ENCODE data around the gene ULBP2. TPM values are rescaled to one million over a fixed set of nuclear protein-coding genes. Genes with fewer than 3 reads are reported as not detected.

Gene ULBP2
- total and polyA plus RNA-seq, 2 of the 8 experiments (the other 6 are each of a cell fraction or from before 2014, with no cell fraction given) = 0.05 TPM; not detected in 1

- Histone ChIP-seq H3K23ac (ENCODE audit: insufficient read length) (no peak overlapping the region), H3K9ac (replicated peaks in 1 of 4; ENCODE audit: extremely low read depth in 1 of 4, low read depth in 3 of 4, low read length in 3 of 4) (no peak overlapping the region), H2BK15ac (ENCODE audit: low read length) (no peak overlapping the region), H4K20me1 (replicated peaks in 1 of 2; ENCODE audit: control insufficient read depth in 1 of 2, insufficient read depth in 2 of 2, low read length in 2 of 2) (peaks cover 3 to 4% of the 10 kb centered on the region in 2 experiments), H3K14ac (ENCODE audit: insufficient read length) (no peak overlapping the region), H2BK12ac (ENCODE audit: low read depth, low read length) (no peak overlapping the region), H3K27ac (ENCODE audit: low read depth, low read length) (no peak overlapping the region), H2AK5ac (ENCODE audit: low read depth, low read length) (no peak overlapping the region), H3K4me3 (ENCODE audit: extremely low read depth in 1 of 4, insufficient read depth in 2 of 4, low read depth in 3 of 4, low read length in 4 of 4) (peak overlapping the region; percentile 13 to 64 (median 56); a peak in 7 of 8 replicates), H3K18ac (ENCODE audit: extremely low read depth, low read length) (no peak overlapping the region; the same call in 1 of the 2 replicates), H3K79me2 (ENCODE audit: control insufficient read depth in 1 of 2, insufficient read depth in 2 of 2, low read length in 2 of 2) (no peaks in the 10 kb centered on the region), H4K8ac (ENCODE audit: extremely low read depth, insufficient read depth, low read length) (peak overlapping the region; percentile 35; the same call in 1 of the 2 replicates), H2BK120ac (replicated peaks; ENCODE audit: low read depth, low read length) (no peak overlapping the region), H4K5ac (ENCODE audit: insufficient read length, low read depth, low read length) (no peak overlapping the region), H3K79me1 (ENCODE audit: low read depth, low read length) (no peaks in the 10 kb centered on the region), H3K56ac (replicated peaks; ENCODE audit: insufficient read length, low read depth, low read length) (no peak overlapping the region), H3K4me2 (ENCODE audit: insufficient read depth in 1 of 2, low read depth in 2 of 2, low read length in 2 of 2) (peak overlapping the region; percentile 6 to 82), H2AFZ (ENCODE audit: low read length) (peak overlapping the region; percentile 54; the same call in 1 of the 2 replicates), H3K4ac (replicated peaks; ENCODE audit: insufficient read length, low read depth, low read length) (no peak overlapping the region), H3K4me1 (replicated peaks in 1 of 4; ENCODE audit: control insufficient read depth in 3 of 4, insufficient read depth in 4 of 4, low read length in 3 of 4) (peaks cover 0 to 5% (median 0%) of the 10 kb centered on the region in 4 experiments; a peak in 2 of 7 replicates), H3K36me3 (ENCODE audit: control insufficient read depth in 2 of 4, insufficient read depth in 4 of 4, low read length in 3 of 4) (peaks cover 0 to 3% (median 0%) of the 10 kb centered on the region in 4 experiments; a peak in 1 of 8 replicates), H4K91ac (replicated peaks; ENCODE audit: insufficient read length, low read length) (no peak overlapping the region), H2BK20ac (ENCODE audit: low read length) (no peak overlapping the region), H3K9me3 (ENCODE audit: insufficient read depth in 2 of 2, low read depth in 1 of 2, low read length in 1 of 2) (no peaks in the 10 kb centered on the region; a peak in 1 of 4 replicates), H3K27me3 (replicated peaks in 1 of 4; ENCODE audit: control insufficient read depth in 3 of 4, extremely low read depth in 1 of 4, insufficient read depth in 3 of 4, low read length in 3 of 4) (peaks cover 39 to 61% (median 56%) of the 10 kb centered on the region in 4 experiments), H2BK5ac (ENCODE audit: low read depth, low read length) (no peak overlapping the region), H3K23me2 (ENCODE audit: low read depth, low read length) (peaks cover 12% of the 10 kb centered on the region; the same call in 1 of the 2 replicates)
- ChIA-PET CTCF (ENCODE audit: partially characterized antibody) (interaction anchor here (0.5 to 2.5 kb wide), 14 partner anchors 9 to 293 kb away, joined by 3 to 27 read pairs (median 4); no protein-coding TSS in a partner anchor), POLR2A (ENCODE audit: partially characterized antibody) (no interaction called here)
- 20% methylated on average over 24 of the region's 34 CpGs; no CpG with 5 or more reads in 1 of the 2 experiments for WGBS, 2 experiments (ENCODE audit: extremely low coverage in 1 of 2, insufficient coverage in 1 of 2, insufficient read length in 1 of 2, insufficient replicate concordance in 2 of 2, low coverage in 1 of 2, low lambda C conversion rate in 2 of 2, missing lambda C conversion rate in 1 of 2)
- DNase-seq (ENCODE audit: low read depth in 1 of 2, low spot score in 2 of 2) = peak in 1 of 2 experiments; percentile 47
- no peak for FAIRE-seq
- no peak for TF ChIP-seq TEAD4 (IDR thresholded peaks at IDR 0.05; ENCODE audit: low read depth, low read length)
- peak; percentile 87 for TF ChIP-seq SUZ12 (IDR thresholded peaks at IDR 0.05; ENCODE audit: low read length)
- no peak for TF ChIP-seq ATF3 (IDR thresholded peaks at IDR 0.05; ENCODE audit: insufficient read depth, low read depth, low read length)
- TF ChIP-seq EZH2 (IDR thresholded peaks at IDR 0.05; ENCODE audit: low read depth, low read length, severe bottlenecking) = peak; percentile 88
- no peak for TF ChIP-seq CHD1 (IDR thresholded peaks at IDR 0.05; ENCODE audit: low read depth, low read length)
- TF ChIP-seq BACH1 (IDR thresholded peaks at IDR 0.05; ENCODE audit: low read length) = no peak
- no peak for TF ChIP-seq ZNF274 (IDR thresholded peaks at IDR 0.05; ENCODE audit: borderline replicate concordance, extremely low read depth, low read length)
- no peak for TF ChIP-seq MAFK (IDR thresholded peaks at IDR 0.05; ENCODE audit: low read depth, low read length)
- no peak for TF ChIP-seq TAF1 (IDR thresholded peaks at IDR 0.05; ENCODE audit: low read depth, low read length)
- TF ChIP-seq TAF7 (optimal IDR thresholded peaks at IDR 0.05; ENCODE audit: borderline replicate concordance, low read depth, low read length) = no peak
- no peak for TF ChIP-seq JUND (IDR thresholded peaks at IDR 0.05; ENCODE audit: low read length)
- TF ChIP-seq KDM1A (IDR thresholded peaks at IDR 0.05; ENCODE audit: borderline replicate concordance, low read length) = no peak
Measured at GRCh38 chr6:149925253-149925973, 16.4 kb upstream of the ULBP2 start.

Data from H1 (cell line).